ENCODE data around the gene NAGPA. TPM values are rescaled to one million over a fixed set of nuclear protein-coding genes. Genes with fewer than 3 reads are reported as not detected.
A peak's percentile ranks its signal among the peaks of the same experiment; 100 is the strongest.
"Not testable (repeated sequence)": the region's sequence is repeated elsewhere in the genome, so short reads cannot be mapped to it uniquely, and the experiment has no call there.

NAGPA gene
- total RNA-seq, 1 experiment from 2014 or later = 15.9 TPM

GRCh38 chr16:5077304-5077703 is 43.6 kb upstream of the NAGPA start:
- intact Hi-C loops (cut with micrococcal nuclease; ENCODE audit: unreplicated experiment) = no loop called here
- no peak overlapping the region for H3K4me3 ChIP-seq (ENCODE audit: low read depth, low read length)
- H3K9me3 ChIP-seq = no peaks in the 10 kb centered on the region
- Mint-ChIP-seq H3K27me3 (ENCODE audit: insufficient read depth, unreplicated experiment) (no peaks in the 10 kb centered on the region), H3K9me3 (ENCODE audit: unreplicated experiment) (no peaks in the 10 kb centered on the region), H3K4me3 (ENCODE audit: unreplicated experiment) (no peak overlapping the region), H3K4me1 (ENCODE audit: low read depth, unreplicated experiment) (no peaks in the 10 kb centered on the region), H3K27ac (ENCODE audit: unreplicated experiment) (no peak overlapping the region), H3K36me3 (ENCODE audit: insufficient read depth, unreplicated experiment) (peaks cover 34% of the 10 kb centered on the region)
- no TSS peak for BruUV-seq (replicated peaks)
- no peak for TF ChIP-seq CTCF (IDR thresholded peaks at IDR 0.05; ENCODE audit: insufficient read depth in 1 of 2, low read depth in 1 of 2, low read length in 1 of 2, severe bottlenecking in 1 of 2, unreplicated experiment in 1 of 2)
- no peaks in the 10 kb centered on the region for H3K4me1 ChIP-seq
- POLR2A ChIA-PET = no interaction called here
- H3K36me3 ChIP-seq (ENCODE audit: control insufficient read depth, insufficient read depth, low read length) = peaks cover 3% of the 10 kb centered on the region; the same call in 1 of the 2 replicates
- DNase-seq = no peak
- CTCF ChIA-PET = no interaction called here
- no peaks in the 10 kb centered on the region for H3K27me3 ChIP-seq (replicated peaks; ENCODE audit: control insufficient read depth, insufficient read depth, low read length)

- H3K9me3 ChIP-seq = peaks cover 3% of the 10 kb centered on the region; the same call in 1 of the 2 replicates
Measured at GRCh38 chr16:5075637-5076036, 41.9 kb upstream of the NAGPA start.

GRCh38 chr16:5073771-5074170 is 40.0 kb upstream of the NAGPA start:
- H3K9me3 Mint-ChIP-seq (ENCODE audit: unreplicated experiment); H3K4me1 Mint-ChIP-seq (ENCODE audit: low read depth, unreplicated experiment); H3K27ac Mint-ChIP-seq (ENCODE audit: unreplicated experiment); H3K4me3 ChIP-seq (ENCODE audit: low read depth, low read length); DNase-seq; POLR2A ChIA-PET; BruUV-seq (replicated peaks); H3K27me3 ChIP-seq (replicated peaks; ENCODE audit: control insufficient read depth, insufficient read depth, low read length); CTCF ChIA-PET; H3K4me1 ChIP-seq; H3K4me3 Mint-ChIP-seq (ENCODE audit: unreplicated experiment); H3K36me3 ChIP-seq (ENCODE audit: control insufficient read depth, insufficient read depth, low read length); H3K9me3 ChIP-seq; H3K27me3 Mint-ChIP-seq (ENCODE audit: insufficient read depth, unreplicated experiment): not testable (repeated sequence)
- H3K36me3 Mint-ChIP-seq (ENCODE audit: insufficient read depth, unreplicated experiment) = peaks cover 30% of the 10 kb centered on the region
- intact Hi-C loops (cut with micrococcal nuclease; ENCODE audit: unreplicated experiment) = loop anchor here (5.0 kb wide), 1 partner anchor 36 kb away; no protein-coding TSS in a partner anchor

More at GRCh38 chr16:5075637-5076036, 41.9 kb upstream of the NAGPA start:
- CTCF ChIA-PET = interaction anchor here (1.1 kb wide), 1 partner anchor 9 kb away, joined by 3 read pairs; no protein-coding TSS in a partner anchor
- BruUV-seq (replicated peaks) = no TSS peak
- Histone ChIP-seq H3K36me3 (ENCODE audit: control insufficient read depth, insufficient read depth, low read length) (peaks cover 3% of the 10 kb centered on the region; the same call in 1 of the 2 replicates), H3K4me3 (ENCODE audit: low read depth, low read length) (no peak overlapping the region), H3K4me1 (peaks cover 7% of the 10 kb centered on the region; the same call in 1 of the 2 replicates), H3K27me3 (replicated peaks; ENCODE audit: control insufficient read depth, insufficient read depth, low read length) (no peaks in the 10 kb centered on the region)
- POLR2A ChIA-PET = no interaction called here
- Mint-ChIP-seq H3K27me3 (ENCODE audit: insufficient read depth, unreplicated experiment) (no peaks in the 10 kb centered on the region), H3K4me1 (ENCODE audit: low read depth, unreplicated experiment) (no peaks in the 10 kb centered on the region), H3K27ac (ENCODE audit: unreplicated experiment) (no peak overlapping the region), H3K4me3 (ENCODE audit: unreplicated experiment) (no peak overlapping the region), H3K9me3 (ENCODE audit: unreplicated experiment) (no peaks in the 10 kb centered on the region), H3K36me3 (ENCODE audit: insufficient read depth, unreplicated experiment) (peaks cover 42% of the 10 kb centered on the region)
- no peak for DNase-seq
- intact Hi-C loops (cut with micrococcal nuclease; ENCODE audit: unreplicated experiment) = no loop called here
- no peak for TF ChIP-seq CTCF (IDR thresholded peaks at IDR 0.05; ENCODE audit: insufficient read depth in 1 of 2, low read depth in 1 of 2, low read length in 1 of 2, severe bottlenecking in 1 of 2, unreplicated experiment in 1 of 2)

GRCh38 chr16:5073279-5073629 is 39.5 kb upstream of the NAGPA start:
- intact Hi-C loops (cut with micrococcal nuclease; ENCODE audit: unreplicated experiment) = loop anchor here (5.0 kb wide), 1 partner anchor 36 kb away; no protein-coding TSS in a partner anchor
- Mint-ChIP-seq H3K4me3 (ENCODE audit: unreplicated experiment) (peak overlapping the region; percentile 96), H3K36me3 (ENCODE audit: insufficient read depth, unreplicated experiment) (peaks cover 25% of the 10 kb centered on the region), H3K27me3 (ENCODE audit: insufficient read depth, unreplicated experiment) (no peaks in the 10 kb centered on the region), H3K9me3 (ENCODE audit: unreplicated experiment) (no peaks in the 10 kb centered on the region), H3K4me1 (ENCODE audit: low read depth, unreplicated experiment) (no peaks in the 10 kb centered on the region), H3K27ac (ENCODE audit: unreplicated experiment) (no peak overlapping the region)
- no peak overlapping the region for H3K4me3 ChIP-seq (ENCODE audit: low read depth, low read length)
- no peak for DNase-seq
- ChIA-PET CTCF (no interaction called here), POLR2A (no interaction called here)
- no TSS peak for BruUV-seq (replicated peaks)
- TF ChIP-seq CTCF (IDR thresholded peaks at IDR 0.05; ENCODE audit: insufficient read depth in 1 of 2, low read depth in 1 of 2, low read length in 1 of 2, severe bottlenecking in 1 of 2, unreplicated experiment in 1 of 2) = no peak
- H3K27me3 ChIP-seq (replicated peaks; ENCODE audit: control insufficient read depth, insufficient read depth, low read length) = no peaks in the 10 kb centered on the region
- H3K36me3 ChIP-seq (ENCODE audit: control insufficient read depth, insufficient read depth, low read length) = peaks cover 3% of the 10 kb centered on the region; the same call in 1 of the 2 replicates
- H3K9me3 ChIP-seq = peaks cover 3% of the 10 kb centered on the region; the same call in 1 of the 2 replicates
- peaks cover 7% of the 10 kb centered on the region; the same call in 1 of the 2 replicates for H3K4me1 ChIP-seq

Measured in Caco-2 (cell line).